Neural cell (in vitro differentiated cells): Measurements from ENCODE around the gene CREB3L2.

Source experiments
- CTCF ChIP-seq: fragments of 450-650 bp; IDR thresholded peaks from 2 replicates; pipeline ENCODE4 v1.5.1; 2014; ENCODE audit warnings: antibody characterized with exemption, mild to moderate bottlenecking, moderate library complexity; ENCODE audit not compliant: poor library complexity, severe bottlenecking
- RAD21 ChIP-seq: fragments of 450-650 bp; conservative IDR thresholded peaks from 2 replicates; pipeline ENCODE4 v1.6.1; 2014; ENCODE audit warnings: antibody characterized with exemption, mild to moderate bottlenecking, moderate library complexity

- TF ChIP-seq CTCF, result no peak
- TF ChIP-seq RAD21, result no peak
These were observed 65.2 kb downstream of the CREB3L2 start for GRCh38 chr7:137936509-137937201.
